Activated T-cell treated with anti-CD3 and anti-CD28 coated beads, Interleukin-2, amount 50 U/mL, for 48 hours (primary cell): ENCODE measurements around the gene GFOD1.
"Not testable (repeated sequence)": the region's sequence is repeated elsewhere in the genome, so short reads cannot be mapped to it uniquely, and the experiment has no call there.

Source experiments
- DNase-seq, 2 experiments: peaks; one replicate each; pipeline ENCODE4 v3.0.0-alpha.2; 2020

GFOD1 gene

GRCh38 chr6:13398421-13398994 lies 88.9 kb downstream of the GFOD1 start:
- DNase-seq, result no peak

GRCh38 chr6:13398069-13398381 lies 89.4 kb downstream of the GFOD1 start:
- no peak for DNase-seq

- DNase-seq, result no peak
These were observed 89.9 kb downstream of the GFOD1 start for GRCh38 chr6:13397359-13398068.

- no peak for DNase-seq
These were observed 91.1 kb downstream of the GFOD1 start for GRCh38 chr6:13396241-13396792.

- no peak for DNase-seq
These were observed 91.8 kb downstream of the GFOD1 start for GRCh38 chr6:13395272-13396237.

DNA sequence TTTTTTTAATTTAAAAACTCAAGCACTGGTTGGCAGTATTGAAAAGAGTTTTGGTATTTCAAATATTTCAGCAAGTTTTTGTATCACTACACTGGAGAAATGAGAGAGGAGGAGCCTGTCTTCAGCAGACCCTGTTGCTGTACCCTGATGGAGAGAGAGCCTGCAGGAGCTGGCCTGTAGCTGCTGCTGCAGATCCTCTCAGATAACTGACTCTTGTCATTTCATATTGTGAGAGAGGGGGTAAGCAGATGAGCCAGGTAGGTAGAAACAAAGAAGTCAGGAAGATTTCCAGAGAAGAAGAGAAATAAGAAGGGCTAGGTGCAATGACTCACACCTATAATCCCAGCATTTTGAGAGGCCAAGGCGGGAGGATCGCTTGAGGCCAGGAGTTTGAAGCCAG lies 94.9 kb downstream of the GFOD1 start:
- DNase-seq, result no peak

- no peak for DNase-seq
These were observed 95.9 kb downstream of the GFOD1 start for GRCh38 chr6:13391537-13391936.

GRCh38 chr6:13390658-13391057 lies 96.7 kb downstream of the GFOD1 start:
- no peak for DNase-seq

DNA sequence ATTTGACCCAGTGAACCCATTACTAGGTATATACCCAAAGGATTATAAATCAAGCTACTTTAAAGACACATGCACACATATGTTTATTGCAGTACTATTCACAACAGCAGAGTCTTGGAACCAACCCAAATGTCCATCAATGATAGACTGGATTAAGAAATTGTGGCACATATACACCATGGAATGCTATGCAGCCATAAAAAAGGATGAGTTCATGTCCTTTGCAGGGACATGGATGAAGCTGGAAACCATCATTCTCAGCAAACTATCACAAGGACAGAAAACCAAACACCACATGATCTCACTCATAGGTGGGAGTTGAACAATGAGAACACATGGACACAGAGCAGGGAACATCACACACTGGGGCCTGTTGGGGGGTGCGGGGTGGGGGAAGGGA lies 98.2 kb downstream of the GFOD1 start:
- DNase-seq, result not testable (repeated sequence)

DNA sequence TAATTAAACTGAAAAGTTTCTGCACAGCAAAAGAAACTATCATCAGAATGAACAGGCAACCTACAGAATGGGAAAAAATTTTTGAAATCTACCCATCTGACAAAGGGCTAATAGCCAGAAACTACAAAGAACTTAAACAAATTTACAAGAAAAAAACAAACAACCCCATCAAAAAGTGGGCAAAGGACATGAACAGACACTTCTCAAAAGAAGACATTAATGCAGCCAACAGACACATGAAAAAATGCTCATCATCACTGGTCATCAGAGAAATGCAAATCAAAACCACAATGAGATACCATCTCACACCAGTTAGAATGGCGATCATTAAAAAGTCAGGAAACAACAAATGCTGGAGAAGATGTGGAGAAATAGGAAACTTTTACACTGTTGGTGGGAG lies 98.6 kb downstream of the GFOD1 start:
- not testable (repeated sequence) for DNase-seq

GRCh38 chr6:13384966-13385365 lies 102.4 kb downstream of the GFOD1 start:
- DNase-seq, result no peak

DNA sequence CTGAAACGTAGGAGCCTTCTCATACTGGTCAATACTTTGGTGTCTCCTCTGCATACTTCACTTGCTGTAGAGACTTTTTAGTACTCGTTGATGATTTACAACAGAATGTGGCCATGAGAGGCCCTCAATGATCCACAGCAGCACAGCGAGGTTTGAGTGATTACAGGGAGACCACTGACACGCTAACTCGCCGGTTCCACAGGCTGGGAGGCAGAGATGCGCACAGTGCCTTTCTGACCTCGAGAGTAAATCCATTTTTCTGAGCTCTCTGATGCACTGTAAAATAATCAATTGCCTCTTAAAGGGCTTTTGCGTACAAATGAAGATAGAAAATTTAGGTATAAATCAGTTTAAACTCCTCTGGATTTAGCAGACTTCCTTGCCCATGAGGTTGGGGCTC lies 102.9 kb downstream of the GFOD1 start:
- no peak for DNase-seq

GRCh38 chr6:13383328-13384163 lies 103.9 kb downstream of the GFOD1 start:
- no peak for DNase-seq

- DNase-seq, result no peak
These were observed 106.6 kb downstream of the GFOD1 start for GRCh38 chr6:13380761-13381160.

- no peak for DNase-seq
These were observed 108.5 kb downstream of the GFOD1 start for GRCh38 chr6:13378669-13379590.

DNA sequence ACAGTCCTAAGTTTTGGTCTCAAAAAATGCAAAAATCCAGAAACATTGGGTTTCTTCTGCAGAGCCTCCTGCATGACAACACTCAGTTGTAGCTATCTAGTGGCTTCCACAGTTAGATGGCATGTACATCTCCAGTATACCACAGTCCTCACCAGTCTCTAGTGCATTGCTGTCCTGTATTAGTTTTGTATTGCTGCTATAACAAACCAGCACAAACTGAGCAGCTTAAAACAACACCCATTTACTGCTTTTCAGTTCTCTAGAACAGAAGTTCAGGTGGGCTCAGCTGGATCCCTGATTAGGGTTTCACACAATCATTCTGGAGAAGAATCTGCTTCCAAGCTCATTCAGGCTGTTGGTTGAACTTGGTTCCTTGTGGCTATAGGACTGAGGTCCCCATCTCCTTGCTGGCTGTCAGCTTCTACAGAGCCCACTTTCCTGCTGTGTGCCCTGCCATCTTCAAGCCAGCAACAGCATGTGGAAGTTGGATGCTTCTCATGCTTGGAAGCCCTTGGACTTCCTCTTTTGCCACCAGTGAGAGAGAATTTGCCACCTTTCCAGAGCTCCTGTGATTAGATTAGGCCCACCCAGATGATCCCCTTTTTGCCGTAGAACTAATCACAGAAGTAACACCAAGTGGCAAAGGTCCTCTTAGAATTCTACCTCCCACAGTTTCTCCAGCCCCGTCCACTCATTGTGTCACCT lies 110.2 kb downstream of the GFOD1 start:
- no peak for DNase-seq

GRCh38 chr6:13375360-13375878 lies 112.0 kb downstream of the GFOD1 start:
- peak; percentile 60 to 70 for DNase-seq

DNA sequence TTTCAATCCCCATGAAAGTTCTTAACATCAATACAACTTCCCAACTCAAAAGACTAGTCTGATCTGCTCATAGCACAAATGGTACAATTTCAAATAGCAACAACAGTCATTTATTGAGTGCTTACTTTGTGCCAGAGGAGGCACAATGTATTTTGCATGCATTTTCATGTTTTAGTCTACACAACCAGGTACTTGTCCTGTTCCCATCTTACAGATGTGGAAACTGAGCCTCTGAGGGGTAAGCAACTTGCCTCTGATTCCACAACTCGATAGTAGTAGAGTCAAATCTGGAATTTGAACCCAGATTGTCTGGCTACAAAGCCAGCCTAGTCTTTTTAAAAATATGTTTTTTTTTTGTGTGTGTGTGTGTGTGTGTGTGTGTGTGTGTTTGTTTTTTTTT lies 113.5 kb downstream of the GFOD1 start:
- no peak for DNase-seq

DNA sequence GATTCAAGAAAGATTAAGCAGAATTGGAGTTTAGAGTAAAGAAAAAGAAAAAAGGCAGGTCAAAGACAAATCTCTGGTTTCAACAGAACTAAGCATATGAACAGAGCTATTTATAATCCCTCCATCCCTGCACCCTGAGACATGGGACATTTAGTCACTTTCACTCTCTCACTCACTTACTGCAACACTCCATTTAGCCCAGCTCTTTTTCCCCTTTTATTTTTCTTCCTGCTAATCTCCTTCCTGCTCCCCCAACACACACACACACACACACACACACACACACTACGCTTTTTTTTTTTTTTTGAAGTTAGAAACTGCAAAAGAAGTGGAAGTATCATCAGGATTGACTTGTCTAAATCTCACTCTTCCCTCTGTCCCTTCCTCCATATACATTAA lies 113.9 kb downstream of the GFOD1 start:
- no peak for DNase-seq

- no peak for DNase-seq
These were observed 114.5 kb downstream of the GFOD1 start for GRCh38 chr6:13372688-13373487.
